ENCODE results near the gene KIF2A.

Gene KIF2A

DNA sequence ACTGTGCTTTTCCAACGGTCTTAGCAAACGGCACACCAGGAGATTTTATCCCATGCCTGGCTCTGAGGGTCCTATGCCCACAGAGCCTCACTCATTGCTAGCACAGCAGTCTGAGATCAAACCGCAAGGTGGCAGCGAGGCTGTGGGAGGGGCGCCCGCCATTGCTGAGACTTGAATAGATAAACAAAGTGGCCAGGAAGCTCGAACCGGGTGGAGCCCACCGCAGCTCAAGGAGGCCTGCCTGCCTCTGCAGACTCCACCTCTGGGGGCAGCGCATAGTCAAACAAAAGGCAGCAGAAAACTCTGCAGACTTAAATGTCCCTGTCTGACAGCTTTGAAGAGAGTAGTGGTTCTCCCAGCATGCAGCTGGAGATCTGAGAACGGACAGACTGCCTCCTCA lies 14.2 kb upstream of the KIF2A start:
- DNase-seq (ENCODE audit: low read depth) = peak; percentile 42

DNA sequence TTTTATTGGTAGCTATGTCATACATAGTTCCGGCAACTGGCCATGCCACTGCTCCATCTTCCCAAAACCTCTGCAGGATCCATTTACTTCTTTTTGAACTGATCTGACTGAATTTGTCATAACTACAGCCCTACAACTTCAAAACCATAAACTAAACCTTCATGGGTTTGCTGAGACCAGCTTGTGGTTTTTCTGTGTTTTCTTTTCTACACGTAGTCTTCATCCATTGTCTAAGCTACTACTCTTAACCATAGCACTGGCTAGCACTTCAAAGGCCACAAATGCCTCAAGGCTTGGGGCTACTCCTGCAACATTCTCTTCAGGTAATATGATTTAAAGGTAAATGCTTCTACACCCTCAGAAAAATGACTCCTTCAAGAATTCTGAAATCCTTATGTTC lies 9.0 kb upstream of the KIF2A start:
- no peak for DNase-seq (ENCODE audit: low read depth)

DNA sequence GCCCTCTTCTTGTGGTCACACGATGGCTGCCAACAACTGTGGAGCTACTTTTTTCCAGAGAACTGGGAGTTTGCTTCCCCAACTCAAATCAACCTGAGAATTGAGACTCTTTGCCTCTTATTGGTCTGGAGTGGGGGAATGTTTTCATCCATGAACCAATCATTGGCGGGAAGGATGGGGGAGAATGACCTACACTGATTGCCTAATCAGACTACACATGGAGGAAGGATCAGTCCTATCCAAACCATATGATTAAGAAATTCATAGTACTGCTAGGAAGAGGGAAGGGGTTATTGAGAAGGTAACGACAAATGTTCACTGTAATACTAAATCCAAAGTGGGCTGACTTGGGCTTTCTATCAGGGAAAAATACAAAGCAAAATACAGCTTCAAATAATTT lies 7.9 kb upstream of the KIF2A start:
- no peak for DNase-seq (ENCODE audit: low read depth)

DNA sequence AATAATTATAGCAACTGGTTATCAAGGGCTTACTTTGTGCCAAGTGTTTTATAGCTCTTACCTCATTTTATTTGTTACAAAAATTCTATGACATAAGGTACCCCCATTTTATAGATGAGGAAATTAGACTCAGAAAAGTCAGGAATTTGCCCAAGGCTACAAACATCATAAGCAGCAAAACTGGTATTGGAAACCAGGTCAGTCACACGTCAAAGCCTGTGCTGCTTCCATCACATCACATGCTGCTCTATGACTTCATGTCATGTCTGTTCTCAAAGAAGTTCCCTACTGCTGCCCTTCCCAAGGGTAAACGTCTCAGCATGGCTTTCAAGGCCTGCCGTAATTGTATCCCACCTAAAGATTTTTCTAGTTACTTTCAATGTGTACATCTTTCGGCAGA lies 6.9 kb upstream of the KIF2A start:
- no peak for DNase-seq (ENCODE audit: low read depth)

DNA sequence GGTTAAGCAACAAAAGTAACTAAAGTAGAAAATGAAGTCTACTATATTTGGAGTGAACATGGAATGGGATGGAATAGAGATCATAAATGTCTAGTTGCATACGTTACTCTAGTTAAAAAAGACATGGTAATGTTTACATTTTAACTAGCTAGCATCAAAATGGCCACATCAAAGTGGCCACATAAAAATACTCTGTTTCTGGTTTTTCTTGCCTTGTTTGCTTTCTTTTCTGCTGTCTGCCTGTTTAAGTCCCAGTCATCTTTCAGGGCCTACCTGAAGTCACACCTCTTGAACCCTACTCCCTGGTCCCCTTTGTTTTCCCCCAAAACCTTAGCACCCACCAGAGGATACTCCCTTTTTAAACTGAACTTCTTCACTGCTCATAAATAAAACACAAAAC lies 6.4 kb upstream of the KIF2A start:
- DNase-seq (ENCODE audit: low read depth) = no peak

DNA sequence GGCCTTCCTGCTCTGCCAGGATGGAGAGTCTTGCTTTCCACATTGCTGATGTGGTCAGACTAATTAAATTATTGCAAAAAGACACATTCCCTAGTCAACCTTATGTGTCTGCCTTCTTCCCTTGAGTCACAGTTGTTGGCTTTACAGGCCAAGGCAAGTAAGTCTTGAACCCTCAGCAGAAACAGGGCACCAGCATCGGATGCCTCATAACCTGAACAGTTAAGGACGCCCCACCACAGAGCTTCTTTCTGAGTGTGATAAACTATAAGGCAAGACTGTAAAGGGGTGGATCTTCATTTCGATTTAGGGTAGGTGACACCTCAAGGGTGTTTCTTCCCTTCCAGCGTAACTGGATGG lies 670 bp upstream of the KIF2A start:
- peak; percentile 10 for DNase-seq (ENCODE audit: low read depth)

DNA sequence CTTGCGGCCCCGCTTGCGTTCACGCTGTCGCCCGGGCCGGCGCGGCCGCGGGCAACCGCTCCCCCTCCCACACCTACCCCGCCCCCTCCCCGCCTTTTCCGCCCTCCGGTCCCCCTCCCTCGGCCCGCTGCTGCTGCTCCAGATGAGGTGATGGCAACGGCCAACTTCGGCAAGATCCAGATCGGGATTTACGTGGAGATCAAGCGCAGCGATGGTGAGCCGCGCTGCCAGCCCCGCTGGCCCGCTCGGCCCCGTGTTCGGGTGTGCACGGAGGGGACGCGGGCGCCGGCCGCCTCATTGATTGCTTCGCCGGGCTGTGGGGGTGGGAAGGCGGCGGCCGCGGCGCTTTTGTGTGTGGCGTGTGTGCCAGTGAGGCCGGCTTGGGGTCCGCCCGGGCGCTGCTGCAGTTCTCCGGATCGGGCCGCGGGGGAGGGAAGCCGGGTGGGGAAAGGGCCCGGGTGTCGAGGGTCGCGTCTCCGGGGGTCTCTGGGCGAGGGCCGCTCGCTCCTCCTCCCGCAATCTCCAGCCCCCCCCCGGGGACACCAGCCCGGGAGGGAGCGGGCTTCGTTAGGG lies 403 bp downstream of the KIF2A start:
- no peak for DNase-seq (ENCODE audit: low read depth)

DNA sequence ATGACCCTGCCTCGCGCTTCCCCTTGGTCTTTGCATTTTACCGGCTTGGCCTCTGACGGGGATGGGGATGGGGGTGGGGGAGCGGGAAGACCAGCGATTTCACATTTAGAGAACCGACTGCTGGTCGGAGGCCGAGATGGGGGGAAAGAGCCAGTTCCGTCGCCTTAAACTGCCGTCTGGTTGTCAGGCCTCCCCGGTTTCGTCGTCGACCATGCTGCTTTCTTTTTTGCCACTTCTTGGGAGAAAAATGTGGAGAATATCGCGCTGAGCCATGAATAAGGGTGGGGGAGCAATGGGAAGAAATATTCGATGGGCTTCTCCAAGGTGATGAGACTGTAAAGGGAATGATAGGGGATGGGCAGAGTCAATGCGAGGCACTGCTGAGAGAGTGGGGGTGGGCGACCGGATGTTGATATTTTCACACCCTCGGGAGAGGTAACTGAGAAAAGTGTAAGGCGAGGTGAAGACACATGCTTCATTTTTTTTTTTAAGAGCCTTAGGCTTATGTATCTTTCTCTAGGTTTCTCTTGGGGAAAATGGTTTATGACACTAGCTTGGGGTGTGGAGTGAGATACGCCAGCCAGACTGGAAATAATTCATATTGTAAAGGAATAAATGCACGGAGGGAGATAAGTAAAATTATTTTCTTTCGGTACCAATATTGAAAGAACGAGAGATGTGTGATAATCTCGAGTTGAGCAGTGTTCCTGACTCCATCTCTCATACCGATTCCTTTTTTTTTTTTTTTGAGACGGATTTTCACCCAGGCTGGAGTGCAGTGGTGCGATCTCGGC lies 1.1 kb downstream of the KIF2A start:
- peak; percentile 57 for DNase-seq (ENCODE audit: low read depth)

DNA sequence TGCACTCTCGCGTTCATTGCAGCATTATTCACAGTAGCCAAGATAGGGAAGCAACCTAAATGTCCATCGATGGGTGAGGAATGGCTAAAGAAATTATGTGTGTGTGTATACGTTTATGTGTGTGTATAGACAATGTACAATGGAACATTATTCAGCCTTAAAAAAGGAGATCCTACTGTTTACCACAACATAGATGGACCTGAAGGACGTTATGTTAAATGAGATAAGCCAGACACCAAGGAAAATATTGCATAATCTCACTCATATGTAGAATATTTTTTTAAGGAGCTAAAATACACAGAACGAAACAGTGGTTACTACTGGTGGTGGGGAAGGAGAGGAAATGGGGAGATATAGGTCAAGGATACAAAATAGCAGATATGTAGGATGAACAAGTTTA lies 2.4 kb downstream of the KIF2A start:
- DNase-seq (ENCODE audit: low read depth) = no peak

DNA sequence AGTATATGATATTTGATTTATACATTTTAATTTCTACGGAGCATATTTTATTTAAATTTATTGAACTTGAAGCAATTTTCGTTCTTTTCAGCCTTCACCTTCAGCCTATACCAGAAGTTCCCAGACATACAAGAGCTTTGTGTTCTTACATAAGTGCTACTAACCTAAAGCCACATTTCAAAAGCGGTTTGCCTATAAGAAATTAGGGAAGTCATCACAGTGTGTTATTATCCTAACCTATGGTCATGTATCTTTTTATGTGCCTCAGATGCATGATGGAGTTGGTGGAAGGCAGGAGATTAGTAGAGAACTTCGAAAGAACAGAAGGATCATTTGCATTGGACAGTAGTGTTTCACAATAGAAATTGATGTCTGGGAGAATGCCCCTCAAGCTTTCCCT lies 3.1 kb downstream of the KIF2A start:
- DNase-seq (ENCODE audit: low read depth) = no peak

DNA sequence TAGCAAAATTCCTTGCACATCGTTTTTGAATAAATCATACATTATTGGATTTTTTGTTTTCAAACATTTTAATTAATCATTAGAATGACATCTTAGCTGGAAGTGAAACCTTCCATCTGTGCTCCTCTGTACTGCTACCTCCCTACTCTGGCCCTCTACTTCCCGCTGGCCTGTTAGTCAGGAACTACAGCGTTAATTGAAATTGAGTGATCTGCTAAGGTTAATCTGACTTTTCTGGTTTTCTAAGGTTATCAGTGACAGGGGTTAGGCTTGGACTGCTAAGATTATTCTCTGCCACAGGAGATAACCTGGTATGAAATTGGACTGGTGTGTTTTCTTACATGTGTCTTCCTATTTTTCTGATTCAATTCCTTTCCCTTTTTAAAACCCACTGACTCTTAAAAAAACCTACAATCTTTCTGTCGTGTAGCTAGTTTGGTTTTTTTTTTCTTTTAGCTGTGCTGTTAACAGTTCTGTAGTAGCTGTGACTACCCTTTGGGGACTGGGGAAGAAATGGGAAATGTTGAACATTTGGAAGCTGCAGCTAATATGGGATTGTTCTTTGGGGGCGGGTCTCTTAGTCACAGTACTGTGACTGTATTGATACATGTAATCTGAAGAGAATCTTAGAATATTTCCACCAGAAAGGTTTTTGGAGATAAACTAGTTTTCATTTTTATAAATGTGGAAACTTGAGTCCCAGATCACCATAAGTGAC lies 4.6 kb downstream of the KIF2A start:
- DNase-seq (ENCODE audit: low read depth) = no peak

DNA sequence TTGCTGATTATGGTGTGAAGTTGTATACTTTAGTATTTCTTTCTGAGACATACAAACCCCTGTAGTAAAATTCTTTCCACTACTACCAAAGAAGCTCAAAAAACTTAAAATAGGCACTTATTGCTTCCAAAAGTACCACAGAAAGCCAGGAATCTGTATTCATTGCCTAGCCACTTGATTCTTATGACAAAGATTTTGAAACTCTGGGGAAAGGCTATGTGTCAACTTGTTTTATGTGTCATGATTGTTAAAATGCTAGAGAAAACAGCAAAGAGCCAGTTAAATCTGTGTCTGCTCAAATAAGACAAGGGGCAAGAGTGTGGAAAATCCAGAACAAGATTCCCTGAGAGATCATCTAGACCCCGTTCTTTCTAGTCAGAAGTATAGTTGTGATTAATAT lies 6.0 kb downstream of the KIF2A start:
- DNase-seq (ENCODE audit: low read depth) = no peak

DNA sequence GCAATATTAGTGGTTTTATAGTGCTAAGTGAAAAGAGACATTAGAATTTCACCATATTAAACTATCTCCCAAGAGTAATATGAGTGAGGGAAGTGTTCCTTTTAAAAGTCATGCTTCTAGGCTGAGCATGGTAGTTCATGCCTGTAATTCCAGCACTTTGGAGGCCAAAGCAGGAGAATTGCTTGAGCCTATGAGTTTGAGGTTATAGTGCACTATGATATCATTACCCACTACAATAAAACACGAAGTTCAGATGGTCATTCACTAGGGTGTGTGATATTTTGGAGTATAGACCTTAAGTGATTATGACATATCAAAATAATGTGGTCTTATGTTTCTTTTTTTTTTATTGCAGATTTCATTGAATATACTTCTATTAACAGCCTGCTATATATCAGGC lies 6.7 kb downstream of the KIF2A start:
- no peak for DNase-seq (ENCODE audit: low read depth)

DNA sequence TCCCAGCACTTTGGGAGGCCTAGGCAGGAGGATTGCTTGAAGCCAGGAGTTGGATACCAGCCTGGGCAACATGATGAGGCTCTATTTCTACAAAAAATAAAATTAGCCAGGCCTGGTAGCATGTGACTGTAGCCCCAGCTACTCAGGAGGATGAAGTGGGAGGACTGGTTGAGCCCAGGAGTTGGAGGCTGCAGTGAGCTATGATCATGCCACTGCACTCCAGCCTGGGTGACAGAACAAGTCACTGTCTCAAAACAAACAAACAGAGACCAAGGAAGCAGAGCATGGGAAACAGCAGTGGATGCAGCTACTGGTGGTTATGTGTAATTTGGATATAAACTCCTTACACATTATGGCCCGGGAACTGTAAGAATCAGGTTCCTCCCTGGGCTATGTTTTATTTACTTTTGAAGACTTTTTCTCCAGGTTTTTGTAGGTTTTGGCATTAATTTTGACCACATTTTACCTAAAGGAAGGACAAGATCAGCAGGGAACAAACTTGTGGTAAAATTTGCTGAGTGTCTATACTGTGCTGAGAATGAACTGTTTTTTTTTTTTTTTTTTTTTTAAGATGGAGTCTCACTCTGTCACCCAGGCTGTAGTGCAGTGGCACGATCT lies 8.3 kb downstream of the KIF2A start:
- no peak for DNase-seq (ENCODE audit: low read depth)

DNA sequence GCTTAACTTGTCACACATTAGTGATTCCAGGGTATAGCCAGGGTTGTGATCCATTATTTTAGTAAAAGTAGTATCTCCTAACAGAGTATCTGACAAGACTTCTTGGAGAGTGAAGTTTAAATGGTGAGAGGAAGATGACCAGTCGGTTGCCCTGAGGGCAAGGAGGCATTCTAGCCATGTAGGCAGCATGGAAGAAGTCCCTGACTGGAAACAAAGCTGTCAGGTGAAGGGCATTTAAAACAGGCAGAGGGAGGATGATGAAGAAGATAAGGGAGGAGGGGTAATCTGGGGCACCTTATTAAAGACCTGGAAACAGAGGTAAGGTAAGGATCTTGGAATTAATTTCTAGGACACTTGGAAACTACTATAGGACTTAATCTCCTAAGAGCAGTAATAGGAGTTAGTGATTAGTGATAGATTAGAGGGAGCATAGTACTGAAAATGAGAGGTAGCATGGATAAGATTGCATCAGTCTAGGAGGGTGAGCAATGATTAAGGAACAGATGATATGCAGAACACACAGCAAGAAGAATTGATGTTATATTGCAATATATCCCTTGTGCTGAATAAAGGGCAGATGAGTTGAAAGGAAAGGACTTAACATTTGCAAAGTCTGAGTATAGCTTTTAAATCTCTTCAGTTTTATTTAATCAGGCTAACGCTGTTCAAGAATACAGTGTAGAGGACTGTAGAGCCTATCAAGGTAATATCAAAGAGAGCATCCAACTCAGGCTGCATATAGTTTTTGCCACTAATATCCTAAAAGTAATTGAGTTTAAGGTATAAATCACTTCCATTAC lies 9.6 kb downstream of the KIF2A start:
- no peak for DNase-seq (ENCODE audit: low read depth)

DNA sequence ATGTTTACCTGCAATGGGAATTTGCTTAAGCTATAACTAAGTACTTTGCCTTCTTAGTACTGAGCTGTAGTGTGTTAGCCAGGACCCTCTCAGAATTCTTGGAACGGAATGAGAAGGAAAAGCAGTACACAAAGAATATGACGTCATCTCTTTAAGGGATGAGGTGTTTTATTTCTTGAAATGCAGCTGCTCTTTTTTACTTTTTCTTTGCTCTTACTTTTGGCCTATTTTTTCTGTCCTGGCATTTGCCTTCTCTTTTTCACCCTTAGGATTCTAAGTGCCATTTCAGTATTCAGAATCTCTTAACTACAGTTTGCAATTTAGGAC lies 10.1 kb downstream of the KIF2A start:
- DNase-seq (ENCODE audit: low read depth) = no peak

DNA sequence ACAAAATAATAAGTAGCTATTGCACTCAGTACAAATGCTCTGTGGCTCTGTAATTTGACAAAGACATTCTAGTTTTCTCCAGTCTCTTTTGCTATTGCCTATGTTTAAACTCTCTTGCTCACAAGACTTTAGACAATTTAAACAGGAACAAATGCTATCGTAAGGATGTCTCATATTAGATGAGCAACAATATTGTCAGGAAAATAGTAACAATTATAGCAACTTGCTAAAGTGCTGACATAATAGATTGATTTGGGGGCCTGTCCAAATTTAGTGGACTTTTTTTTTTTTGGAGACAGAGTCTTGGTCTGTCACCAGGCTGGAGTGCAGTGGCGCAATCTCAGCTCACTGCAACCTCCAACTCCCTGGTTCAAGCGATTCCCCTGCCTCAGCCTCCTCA lies 11.8 kb downstream of the KIF2A start:
- DNase-seq (ENCODE audit: low read depth) = no peak

DNA sequence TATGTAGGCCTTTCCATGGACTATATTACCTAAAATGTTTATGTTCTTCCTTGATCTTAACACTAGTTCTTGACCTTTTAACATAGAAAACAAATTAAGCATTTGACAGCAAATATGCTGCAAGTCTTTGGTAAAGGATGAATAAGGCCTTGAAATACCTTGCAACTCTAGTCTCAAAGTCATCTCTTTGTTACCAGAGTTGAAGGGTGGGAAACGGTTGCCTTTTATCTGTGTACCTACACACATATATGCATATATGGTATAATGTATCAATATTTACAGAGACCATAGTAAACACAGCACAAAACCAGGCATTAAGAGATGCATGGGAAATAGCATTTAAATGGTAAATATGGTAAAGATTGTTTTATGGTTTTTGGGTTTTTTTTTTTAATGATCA lies 16.5 kb downstream of the KIF2A start:
- no peak for DNase-seq (ENCODE audit: low read depth)

DNA sequence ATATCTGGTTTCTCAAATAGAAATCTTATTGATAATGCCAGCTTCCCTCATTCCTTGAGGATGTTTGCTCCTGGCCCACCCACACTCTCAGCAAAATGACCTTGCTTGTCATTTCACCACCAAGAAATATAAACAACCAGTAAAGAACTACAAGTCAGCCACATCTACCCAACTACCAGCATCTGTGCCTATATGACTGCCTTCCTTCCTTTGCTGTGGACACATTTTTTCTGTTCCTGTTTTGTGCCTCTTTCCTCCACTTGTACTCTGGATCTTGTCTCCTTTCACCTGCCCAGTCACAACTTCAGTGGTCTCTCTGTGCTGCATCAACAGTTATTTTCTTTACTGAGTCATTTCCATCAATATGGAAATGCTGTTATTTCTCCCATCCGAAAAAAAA lies 20.3 kb downstream of the KIF2A start:
- DNase-seq (ENCODE audit: low read depth) = no peak

DNA sequence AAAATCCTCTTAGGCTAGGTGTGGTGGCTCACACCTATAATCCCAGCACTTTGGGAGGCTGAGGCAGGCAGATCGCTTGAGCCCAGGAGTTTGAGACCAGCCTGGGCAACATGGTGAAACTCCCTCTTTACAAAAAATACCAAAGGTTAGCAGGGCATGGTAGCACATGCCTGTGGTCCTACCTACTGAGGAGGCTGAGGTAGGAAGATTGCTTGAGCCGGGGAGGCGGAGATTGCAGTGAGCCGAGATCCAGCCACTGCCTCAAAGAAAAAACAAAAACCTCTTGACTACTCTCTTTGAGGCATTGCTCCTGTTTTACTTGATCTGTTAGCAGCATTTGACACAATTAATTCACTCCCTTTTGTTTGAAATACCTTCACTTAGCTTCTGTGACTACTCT lies 20.7 kb downstream of the KIF2A start:
- no peak for DNase-seq (ENCODE audit: low read depth)

DNA sequence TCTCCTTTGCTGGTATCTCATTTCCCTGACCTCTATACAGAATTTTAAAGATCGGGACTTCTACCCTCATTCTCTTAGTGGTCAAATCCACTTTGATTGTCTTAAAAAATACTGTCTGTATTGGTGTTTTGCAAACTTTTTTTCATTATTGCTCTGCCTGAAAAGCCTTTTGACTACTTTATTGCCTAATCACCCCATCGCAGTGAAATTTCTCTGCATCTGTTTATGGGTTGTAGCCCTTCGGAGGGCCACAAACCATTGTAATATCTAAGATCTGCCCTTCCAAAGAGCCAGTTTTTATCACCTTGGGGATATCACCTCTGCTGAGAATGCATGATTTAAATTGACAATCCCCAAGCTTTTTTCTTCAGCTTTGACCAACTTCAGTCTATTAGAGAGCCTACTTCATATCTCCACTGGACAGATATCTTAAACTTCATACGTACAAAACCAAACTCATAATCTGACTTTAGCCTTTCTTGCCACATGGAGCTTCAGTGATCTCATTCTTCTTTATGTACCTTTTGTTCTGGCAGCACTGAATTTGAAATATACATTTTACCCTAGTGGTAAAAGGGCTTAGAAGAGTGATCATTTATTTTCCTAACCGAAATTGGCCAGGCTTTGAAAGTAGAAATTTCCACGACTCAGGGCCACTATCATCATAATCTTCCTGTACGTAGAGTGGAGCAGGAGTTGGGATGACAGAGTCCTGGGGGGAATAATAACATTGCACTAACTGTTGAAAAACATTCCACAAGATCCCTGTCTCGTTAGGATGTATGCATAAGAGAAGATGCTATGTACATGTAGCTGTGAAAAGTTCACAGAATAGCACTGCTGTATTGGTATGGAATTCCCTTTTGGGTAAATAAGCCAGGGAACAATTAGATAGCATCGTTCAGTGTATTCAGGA lies 21.4 kb downstream of the KIF2A start:
- DNase-seq (ENCODE audit: low read depth) = no peak

All from activated gamma-delta T cell treated with anti-CD3 and anti-CD28 coated beads, Interleukin-2, amount 50 U/mL, for 16 hours (primary cell).